Naive thymus-derived CD8-positive, alpha-beta T cell (primary cell): ENCODE measurements around the gene UGT1A9. TPM values are rescaled to one million over a fixed set of nuclear protein-coding genes. Genes with fewer than 3 reads are reported as not detected.

Experiments used
- ATAC-seq, 2 donors: fragments of 150-1000 bp; cut with Tn5 transposase in 1 of 2; sonication (Bioruptor Pico), chemical (Tn5 transposase) in 1 of 2; 1 replicate in 1 of 2; 2 replicates in 1 of 2; pipeline ENCODE4 v1.10.0; 2021; ENCODE audit warnings: mild to moderate bottlenecking in 2 of 2, moderate library complexity in 2 of 2
- POLR2A ChIA-PET: fragments of 350-600 bp; sonication (Branson Sonifier 250); formaldehyde crosslinking; loops from one replicate; lab custom pipeline; 2021; ENCODE audit warnings: antibody characterized with exemption; lab: Charles Lee
- DNase-seq, 10 donors: peaks; one replicate each; pipeline versions ENCODE4 v3.0.0 to v3.0.0-alpha.2; 2020 to 2022
- H3K27ac Mint-ChIP-seq, 10 donors: one replicate each; pipeline ENCODE4 v1.8.0; 2020 to 2022; ENCODE audit warnings: mild to moderate bottlenecking in 10 of 10, mixed read lengths in 10 of 10, moderate library complexity in 4 of 10, inconsistent platforms in 1 of 10
- H3K27me3 Mint-ChIP-seq, 5 donors: one replicate each; pipeline ENCODE4 v1.8.0; 2021 to 2022; ENCODE audit warnings: mixed read lengths in 5 of 5
- H3K36me3 Mint-ChIP-seq, 3 donors: one replicate each; pipeline ENCODE4 v1.8.0; 2020 to 2022; ENCODE audit warnings: mixed read lengths in 3 of 3, mild to moderate bottlenecking in 2 of 3, inconsistent platforms in 1 of 3
- H3K4me1 Mint-ChIP-seq, 4 donors: one replicate each; pipeline ENCODE4 v1.8.0; 2021 to 2022; ENCODE audit warnings: mixed read lengths in 4 of 4
- H3K4me3 Mint-ChIP-seq, 10 donors: one replicate each; pipeline ENCODE4 v1.8.0; 2020 to 2022; ENCODE audit warnings: mild to moderate bottlenecking in 10 of 10, mixed read lengths in 10 of 10, moderate library complexity in 6 of 10, inconsistent platforms in 1 of 10
- H3K9me3 Mint-ChIP-seq, 9 donors: one replicate each; pipeline ENCODE4 v1.8.0; 2020 to 2022; ENCODE audit warnings: mixed read lengths in 9 of 9, mild to moderate bottlenecking in 3 of 9, inconsistent platforms in 1 of 9, moderate library complexity in 1 of 9
- polyA plus RNA-seq, 3 donors: library from polyadenylated mRNA; unstranded; fragments of 300-500 nt; fragmentation: Illumina TruSeq; gene quantifications; one replicate each; pipeline ENCODE4 v1.2.3, GENCODE V29; 2021
- total RNA-seq, 8 experiments: library from RNA in 2 of 8; stranded (reverse) in 2 of 8; gene quantifications; one replicate each; pipeline ENCODE4 v1.2.3 and lab custom pipeline; 2021 to 2026

Gene UGT1A9
- total and polyA plus RNA-seq, 5 experiments from 2014 or later: not detected

DNA sequence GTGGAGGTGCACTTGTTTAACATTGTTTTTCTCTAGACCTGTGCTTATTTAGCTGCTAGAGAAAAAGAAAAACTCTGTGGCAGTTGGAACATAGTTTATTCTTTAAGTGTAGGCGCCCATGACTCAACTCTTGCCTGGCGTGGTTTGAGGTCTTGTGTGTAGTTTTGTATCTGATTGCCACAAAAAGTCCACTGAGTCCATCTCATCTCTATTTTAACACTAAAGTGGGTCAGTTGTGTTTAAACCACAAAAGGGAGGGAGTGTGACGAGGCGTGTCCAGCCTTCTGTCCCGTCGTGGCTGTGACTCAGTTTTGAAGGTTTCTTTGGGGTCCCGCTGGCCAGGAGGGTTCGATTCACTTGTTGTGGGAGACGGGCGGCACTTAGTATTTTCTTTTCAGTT is 15.3 kb upstream of the UGT1A9 start:
- no peak overlapping the region for H3K4me3 Mint-ChIP-seq
- POLR2A ChIA-PET: no interaction called here
- DNase-seq: no peak
- peaks cover 3 to 27% (median 9%) of the 10 kb centered on the region in 5 donors for H3K27me3 Mint-ChIP-seq
- no peak overlapping the region for H3K27ac Mint-ChIP-seq
- H3K4me1 Mint-ChIP-seq: peaks cover 0 to 5% (median 0%) of the 10 kb centered on the region in 4 donors
- H3K9me3 Mint-ChIP-seq: peaks cover 0 to under 1% (median 0%) of the 10 kb centered on the region in 9 donors
- no peak for ATAC-seq
- H3K36me3 Mint-ChIP-seq: no peaks in the 10 kb centered on the region

DNA sequence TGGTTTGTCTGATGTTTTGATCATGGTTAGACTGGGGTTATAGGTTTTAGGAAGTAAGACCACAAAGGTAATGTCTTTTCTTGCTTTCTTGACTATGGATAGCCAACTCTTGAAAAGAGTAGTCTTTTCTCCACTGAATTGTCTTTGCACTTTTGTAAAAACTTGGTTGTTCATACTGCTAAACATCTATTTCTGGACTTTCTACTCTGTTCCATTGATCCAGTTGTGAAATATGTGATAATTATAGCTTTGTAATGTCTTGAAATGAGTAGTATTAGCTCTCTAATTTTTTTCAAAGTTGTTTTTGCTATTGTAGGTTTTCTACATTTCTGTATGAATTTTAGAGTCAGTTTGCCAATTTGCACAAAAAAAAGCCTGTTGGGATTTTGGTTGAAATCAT is 13.1 kb upstream of the UGT1A9 start:
- DNase-seq: no peak
- POLR2A ChIA-PET: no interaction called here
- Mint-ChIP-seq H3K9me3 (peaks cover 0 to 8% (median 3%) of the 10 kb centered on the region in 9 donors), H3K27me3 (peaks cover 4 to 29% (median 17%) of the 10 kb centered on the region in 5 donors), H3K4me3 (no peak overlapping the region), H3K4me1 (peaks cover 0 to 5% (median 0%) of the 10 kb centered on the region in 4 donors), H3K27ac (no peak overlapping the region), H3K36me3 (peaks cover 0 to 6% (median 0%) of the 10 kb centered on the region in 3 donors)
- no peak for ATAC-seq

DNA sequence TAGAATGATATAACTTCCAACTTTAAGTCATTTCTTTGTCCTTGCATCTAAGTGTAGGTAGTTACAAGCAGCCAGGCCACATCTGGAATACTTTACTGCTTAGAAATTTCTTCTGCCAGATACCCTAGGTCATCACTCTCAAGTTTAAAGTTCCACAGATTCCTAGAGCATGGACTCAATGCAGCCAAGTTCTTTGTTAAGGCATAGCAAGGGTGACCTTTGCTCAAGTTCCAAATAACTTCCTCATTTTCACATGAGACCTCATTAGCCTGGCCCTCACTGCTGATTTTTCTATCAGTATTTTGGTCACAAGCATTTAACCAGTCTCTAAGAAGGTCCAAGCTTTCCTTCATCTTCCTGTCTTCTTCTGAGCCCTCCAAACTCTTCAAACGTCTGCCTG is 7.8 kb upstream of the UGT1A9 start:
- POLR2A ChIA-PET: no interaction called here
- Mint-ChIP-seq H3K9me3 (peaks cover 0 to 23% (median 10%) of the 10 kb centered on the region in 9 donors), H3K4me3 (no peak overlapping the region), H3K4me1 (no peaks in the 10 kb centered on the region), H3K27ac (no peak overlapping the region), H3K36me3 (peaks cover 0 to 12% (median 0%) of the 10 kb centered on the region in 3 donors), H3K27me3 (peaks cover 10 to 50% (median 27%) of the 10 kb centered on the region in 5 donors)
- no peak for DNase-seq
- ATAC-seq: no peak

DNA sequence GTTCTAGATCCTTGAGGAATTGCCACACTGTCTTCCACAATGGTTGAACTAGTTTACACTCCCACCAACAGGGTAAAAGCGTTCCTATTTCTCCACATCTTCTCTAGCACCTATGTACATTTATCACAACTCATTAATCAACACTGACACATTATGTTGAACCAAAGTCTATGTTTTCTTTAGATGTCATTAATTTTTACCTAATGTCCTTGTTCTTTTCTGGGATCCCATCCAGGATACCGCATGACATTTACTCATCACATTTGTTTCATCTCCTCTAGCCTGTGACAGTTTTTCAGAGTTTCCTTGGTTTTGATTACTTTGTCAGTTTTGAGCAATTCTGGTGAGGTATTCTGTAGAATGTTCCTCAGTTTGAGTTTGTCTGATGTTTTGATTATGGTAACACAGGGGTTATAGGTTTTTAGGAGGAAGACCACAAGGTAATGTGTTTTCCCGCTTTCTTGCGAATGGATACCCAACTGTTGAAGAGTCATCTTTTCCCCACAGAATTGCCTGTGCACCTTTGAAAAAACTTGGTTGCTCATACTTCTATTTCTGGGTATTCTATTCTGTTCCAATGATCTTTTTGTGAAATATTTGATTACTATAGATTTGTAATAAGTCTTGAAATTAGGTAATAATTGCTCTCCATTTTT is 3.0 kb upstream of the UGT1A9 start:
- H3K9me3 Mint-ChIP-seq: peaks cover 0 to 19% (median 9%) of the 10 kb centered on the region in 9 donors
- no peaks in the 10 kb centered on the region for H3K4me1 Mint-ChIP-seq
- no peak overlapping the region for H3K27ac Mint-ChIP-seq
- no peak overlapping the region for H3K4me3 Mint-ChIP-seq
- peaks cover 0 to 5% (median 0%) of the 10 kb centered on the region in 3 donors for H3K36me3 Mint-ChIP-seq
- H3K27me3 Mint-ChIP-seq: peaks cover 18 to 44% (median 27%) of the 10 kb centered on the region in 5 donors
- POLR2A ChIA-PET: no interaction called here
- DNase-seq: no peak
- no peak for ATAC-seq

DNA sequence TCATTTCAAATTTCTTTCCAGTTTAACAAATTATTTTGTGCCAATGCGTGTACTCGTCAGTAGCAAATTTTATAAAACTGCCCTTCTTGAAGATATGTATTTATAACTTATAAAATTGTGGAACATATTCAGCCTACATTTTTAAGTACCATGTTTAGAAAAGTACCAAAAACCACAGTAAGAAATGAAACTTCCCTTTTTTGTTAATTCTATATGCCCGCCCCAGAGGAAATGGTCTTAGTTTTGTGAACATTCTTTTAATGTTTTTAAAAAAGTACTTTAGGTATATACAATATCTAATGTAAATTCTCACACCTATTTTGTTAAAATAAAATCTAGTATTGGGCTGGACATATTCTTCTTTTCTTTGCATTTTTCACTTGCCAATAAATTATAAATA is 1.2 kb downstream of the UGT1A9 start:
- H3K36me3 Mint-ChIP-seq: no peaks in the 10 kb centered on the region
- ATAC-seq (no peak), DNase-seq (no peak)
- H3K27me3 Mint-ChIP-seq: peaks cover 12 to 47% (median 23%) of the 10 kb centered on the region in 5 donors
- POLR2A ChIA-PET: no interaction called here
- no peaks in the 10 kb centered on the region for H3K4me1 Mint-ChIP-seq
- H3K9me3 Mint-ChIP-seq: peaks cover 0 to 10% (median 3%) of the 10 kb centered on the region in 9 donors
- H3K4me3 Mint-ChIP-seq: no peak overlapping the region
- no peak overlapping the region for H3K27ac Mint-ChIP-seq

DNA sequence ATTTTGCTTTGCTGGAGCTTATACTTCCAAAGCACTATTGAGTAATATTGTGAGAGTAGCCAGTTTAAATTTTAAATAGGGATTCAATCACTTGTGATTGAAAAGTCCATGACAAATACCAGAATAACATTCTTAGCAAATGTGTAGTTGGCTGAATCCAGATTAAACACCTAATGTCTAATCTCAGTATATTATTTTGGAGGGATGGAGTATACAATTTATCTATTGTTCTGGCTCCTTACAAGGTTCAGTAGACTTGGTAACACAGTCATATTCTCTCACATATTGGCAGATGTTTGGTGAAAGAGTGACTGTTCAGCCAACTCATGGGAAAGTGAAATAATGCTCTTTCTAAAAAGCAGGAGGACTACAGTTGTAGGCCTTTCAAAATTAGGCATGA is 2.2 kb downstream of the UGT1A9 start:
- Mint-ChIP-seq H3K27ac (no peak overlapping the region), H3K4me3 (no peak overlapping the region), H3K36me3 (no peaks in the 10 kb centered on the region), H3K9me3 (peaks cover 0 to 4% (median 0%) of the 10 kb centered on the region in 9 donors), H3K27me3 (peaks cover 12 to 39% (median 24%) of the 10 kb centered on the region in 5 donors), H3K4me1 (no peaks in the 10 kb centered on the region)
- POLR2A ChIA-PET: no interaction called here
- ATAC-seq (no peak), DNase-seq (no peak)

DNA sequence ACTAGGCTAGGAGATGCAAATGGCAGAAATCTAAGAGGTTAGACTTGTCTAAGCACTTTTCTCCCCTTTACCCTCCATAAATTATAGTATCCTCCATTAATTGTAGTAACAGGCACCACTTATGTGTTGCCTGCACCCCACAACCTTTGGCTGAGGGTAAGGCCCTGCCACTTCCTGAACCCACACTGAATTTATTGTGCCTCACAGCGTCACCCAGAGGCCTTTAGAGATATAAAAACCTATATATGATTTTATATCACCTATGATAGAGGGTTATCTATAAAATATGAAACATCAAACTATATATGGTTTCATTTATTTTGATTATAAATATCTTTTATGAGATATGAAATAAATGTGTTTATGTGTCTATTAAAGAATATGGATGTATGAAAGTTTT is 2.6 kb downstream of the UGT1A9 start:
- peaks cover 12 to 36% (median 24%) of the 10 kb centered on the region in 5 donors for H3K27me3 Mint-ChIP-seq
- POLR2A ChIA-PET: no interaction called here
- H3K36me3 Mint-ChIP-seq: no peaks in the 10 kb centered on the region
- H3K9me3 Mint-ChIP-seq: peaks cover 0 to 4% (median 0%) of the 10 kb centered on the region in 9 donors
- H3K4me1 Mint-ChIP-seq: no peaks in the 10 kb centered on the region
- no peak overlapping the region for H3K4me3 Mint-ChIP-seq
- no peak for ATAC-seq
- no peak overlapping the region for H3K27ac Mint-ChIP-seq
- DNase-seq: no peak

DNA sequence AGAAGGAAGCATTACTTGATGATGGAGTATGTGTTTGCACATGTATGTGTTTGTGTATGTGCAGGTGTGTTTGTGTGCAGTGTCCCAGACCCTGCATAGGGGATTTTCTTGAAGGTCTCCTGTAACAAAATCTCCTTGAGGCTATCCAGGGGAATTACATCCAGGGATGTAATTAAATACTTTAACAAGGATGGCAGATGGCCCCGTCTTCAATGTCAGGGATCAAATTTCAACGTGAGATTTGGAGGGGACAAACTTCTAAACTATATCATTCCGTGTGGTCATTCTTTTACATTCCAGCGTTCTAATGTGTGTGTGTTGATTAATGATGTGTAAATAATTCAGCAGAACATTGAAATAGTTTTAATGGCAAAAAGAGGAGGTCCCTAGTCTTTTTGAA is 3.3 kb downstream of the UGT1A9 start:
- ATAC-seq: no peak
- POLR2A ChIA-PET: no interaction called here
- Mint-ChIP-seq H3K27ac (no peak overlapping the region), H3K4me3 (no peak overlapping the region), H3K27me3 (peaks cover 14 to 36% (median 22%) of the 10 kb centered on the region in 5 donors), H3K4me1 (no peaks in the 10 kb centered on the region), H3K9me3 (peaks cover 0 to 4% (median 0%) of the 10 kb centered on the region in 9 donors), H3K36me3 (no peaks in the 10 kb centered on the region)
- DNase-seq: no peak

DNA sequence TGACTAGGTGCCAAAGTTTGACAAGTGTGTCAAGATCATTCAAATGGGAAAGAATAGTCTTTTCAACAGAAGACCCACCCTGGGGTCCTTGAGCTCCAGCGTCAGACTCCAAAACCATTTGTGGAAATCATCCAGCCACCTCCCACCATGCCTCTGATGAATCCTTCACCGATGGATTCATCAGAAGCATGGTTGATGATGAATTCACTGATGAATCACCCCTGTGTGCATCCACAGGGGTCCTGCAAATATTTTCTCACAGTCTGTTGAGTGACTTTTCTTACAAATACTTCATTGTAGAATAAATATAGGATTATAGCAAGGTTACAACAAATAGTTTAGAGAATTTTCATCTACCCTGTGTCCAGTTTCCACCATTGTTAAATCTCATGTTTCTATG is 4.3 kb downstream of the UGT1A9 start:
- no peak overlapping the region for H3K4me3 Mint-ChIP-seq
- no peaks in the 10 kb centered on the region for H3K36me3 Mint-ChIP-seq
- H3K27me3 Mint-ChIP-seq: peaks cover 8 to 31% (median 16%) of the 10 kb centered on the region in 5 donors
- ATAC-seq (no peak), DNase-seq (no peak)
- peaks cover 0 to 1% (median 0%) of the 10 kb centered on the region in 9 donors for H3K9me3 Mint-ChIP-seq
- H3K27ac Mint-ChIP-seq: no peak overlapping the region
- H3K4me1 Mint-ChIP-seq: no peaks in the 10 kb centered on the region
- POLR2A ChIA-PET: no interaction called here

DNA sequence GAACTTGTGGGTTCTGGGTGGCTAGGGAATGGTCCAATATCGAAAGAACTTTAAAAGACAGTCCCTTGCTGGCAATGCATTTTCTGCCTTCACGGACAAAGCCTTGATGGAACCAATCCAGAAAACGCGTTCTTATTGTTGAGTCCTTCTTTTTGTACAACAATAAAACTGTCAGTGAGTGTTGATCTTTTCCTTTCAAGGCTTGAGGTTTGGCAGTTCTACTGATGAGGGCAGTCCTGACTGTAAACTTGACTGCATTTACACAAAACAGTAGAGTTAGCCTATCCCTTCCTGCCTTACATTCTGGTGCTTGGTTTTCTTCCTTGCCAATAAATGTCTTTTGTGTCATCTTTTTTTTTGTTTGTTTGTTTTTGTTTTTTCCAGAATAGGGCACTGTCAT is 7.5 kb downstream of the UGT1A9 start:
- POLR2A ChIA-PET: no interaction called here
- Mint-ChIP-seq H3K27ac (no peak overlapping the region), H3K27me3 (peaks cover 3 to 17% (median 13%) of the 10 kb centered on the region in 5 donors), H3K4me3 (no peak overlapping the region), H3K4me1 (peaks cover 0 to 5% (median 0%) of the 10 kb centered on the region in 4 donors), H3K36me3 (no peaks in the 10 kb centered on the region), H3K9me3 (no peaks in the 10 kb centered on the region)
- no peak for DNase-seq
- no peak for ATAC-seq

DNA sequence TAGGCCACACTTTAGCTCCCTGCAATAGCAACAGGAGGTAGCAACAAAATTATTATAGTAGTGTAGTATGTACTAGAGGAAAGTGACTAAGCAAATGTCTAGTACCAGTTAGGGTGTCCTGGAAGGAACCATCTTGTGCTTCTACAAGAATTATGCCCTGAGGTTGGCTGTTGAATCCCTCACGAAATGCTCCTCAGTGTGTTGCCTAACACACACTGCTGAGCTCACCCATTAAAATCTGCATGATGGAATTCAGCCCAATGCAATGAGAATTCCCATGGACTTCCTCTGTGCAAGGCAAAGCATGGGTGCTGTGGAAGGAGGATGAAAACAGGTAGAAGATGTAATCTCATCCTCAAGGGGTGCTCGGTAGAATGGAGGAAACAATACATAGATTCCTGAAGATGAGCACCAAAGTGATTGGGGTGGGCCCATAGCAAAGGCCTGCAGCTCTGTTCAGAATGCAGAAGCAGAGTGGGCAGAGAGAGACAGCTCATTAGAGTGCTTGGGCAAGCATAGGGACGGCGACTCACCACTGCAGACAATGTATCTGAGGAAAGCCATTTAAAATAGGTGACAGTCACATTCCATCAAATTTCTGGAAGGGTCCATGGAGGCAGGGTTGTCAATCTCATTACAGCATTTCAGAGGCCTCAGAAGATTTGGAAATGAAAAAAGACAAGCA is 8.8 kb downstream of the UGT1A9 start:
- H3K27me3 Mint-ChIP-seq: peaks cover 3 to 17% (median 13%) of the 10 kb centered on the region in 5 donors
- H3K9me3 Mint-ChIP-seq: no peaks in the 10 kb centered on the region
- POLR2A ChIA-PET: no interaction called here
- peaks cover 0 to 5% (median 0%) of the 10 kb centered on the region in 4 donors for H3K4me1 Mint-ChIP-seq
- no peak overlapping the region for H3K4me3 Mint-ChIP-seq
- H3K27ac Mint-ChIP-seq: no peak overlapping the region
- DNase-seq (no peak), ATAC-seq (no peak)
- H3K36me3 Mint-ChIP-seq: no peaks in the 10 kb centered on the region

DNA sequence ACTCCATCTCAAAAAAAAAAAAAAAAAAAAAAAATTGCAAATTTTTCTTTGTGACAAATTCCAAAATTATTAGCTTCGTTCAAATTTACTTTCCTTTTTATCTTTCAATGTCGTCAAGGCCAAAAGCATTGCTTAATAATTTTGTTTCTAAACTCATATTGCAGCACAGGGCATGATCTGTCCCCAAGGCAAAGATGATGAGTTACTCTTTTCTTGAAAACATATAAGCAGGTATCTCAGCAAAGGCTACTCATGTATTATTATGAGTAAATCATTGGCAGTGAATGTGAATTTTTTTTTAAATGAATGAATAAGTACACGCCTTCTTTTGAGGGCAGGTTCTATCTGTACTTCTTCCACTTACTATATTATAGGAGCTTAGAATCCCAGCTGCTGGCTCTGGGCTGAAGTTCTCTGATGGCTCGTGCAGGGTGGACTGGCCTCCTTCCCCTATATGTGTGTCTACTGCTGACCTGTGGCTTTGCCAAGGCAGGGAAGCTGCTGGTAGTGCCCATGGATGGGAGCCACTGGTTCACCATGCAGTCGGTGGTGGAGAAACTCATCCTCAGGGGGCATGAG is 9.9 kb downstream of the UGT1A9 start, which contains the start of gene UGT1A7:
UGT1A7 (plus strand) TSS at position 381 of the 579 bp plus-strand sequence; CDS start at position 418, 37 bp downstream.
- Mint-ChIP-seq H3K4me1 (peaks cover 0 to 5% (median 0%) of the 10 kb centered on the region in 4 donors), H3K9me3 (peaks cover 0 to 2% (median 0%) of the 10 kb centered on the region in 9 donors), H3K36me3 (no peaks in the 10 kb centered on the region), H3K4me3 (no peak within 1 kb of the TSS), H3K27ac (no peak within 1 kb of the TSS), H3K27me3 (peaks cover 6 to 15% (median 10%) of the 10 kb centered on the region in 5 donors)
- DNase-seq (no peak), ATAC-seq (no peak)
- POLR2A ChIA-PET: no interaction called here

DNA sequence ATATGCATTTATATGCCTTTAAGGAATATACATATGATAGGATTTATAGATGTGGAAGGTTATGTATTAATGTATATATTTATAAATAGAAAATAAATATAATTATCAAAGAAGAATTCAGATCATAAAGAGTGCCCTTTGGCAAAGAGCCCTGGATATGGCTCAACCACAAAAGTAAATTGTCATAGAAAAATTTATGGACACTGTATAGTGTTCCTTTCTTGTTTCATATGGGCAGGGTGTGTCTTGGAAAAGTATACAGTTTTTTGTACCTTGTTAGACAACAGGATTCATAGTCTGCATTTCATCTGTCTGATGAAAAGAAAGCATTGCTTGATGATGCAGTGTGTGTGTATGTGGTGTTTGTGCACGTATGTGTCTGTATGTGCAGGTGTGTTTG is 12.9 kb downstream of the UGT1A9 start:
- no peak for ATAC-seq
- H3K27ac Mint-ChIP-seq: no peak overlapping the region
- H3K27me3 Mint-ChIP-seq: peaks cover 6 to 12% (median 8%) of the 10 kb centered on the region in 5 donors
- POLR2A ChIA-PET: no interaction called here
- H3K9me3 Mint-ChIP-seq: peaks cover 0 to 3% (median 0%) of the 10 kb centered on the region in 9 donors
- no peak for DNase-seq
- H3K4me1 Mint-ChIP-seq: peaks cover 0 to 5% (median 0%) of the 10 kb centered on the region in 4 donors
- H3K4me3 Mint-ChIP-seq: no peak overlapping the region
- H3K36me3 Mint-ChIP-seq: no peaks in the 10 kb centered on the region
